Epidermal melanocyte (primary cell): Measurements from ENCODE around the gene TMA7B.
A peak's percentile ranks its signal among the peaks of the same experiment; 100 is the strongest.

Experiments used
- DNase-seq: peaks from one replicate; pipeline ENCODE4 v3.0.0; 2011; ENCODE audit warnings: low spot score; ENCODE audit not compliant: insufficient read length

TMA7B gene

DNA sequence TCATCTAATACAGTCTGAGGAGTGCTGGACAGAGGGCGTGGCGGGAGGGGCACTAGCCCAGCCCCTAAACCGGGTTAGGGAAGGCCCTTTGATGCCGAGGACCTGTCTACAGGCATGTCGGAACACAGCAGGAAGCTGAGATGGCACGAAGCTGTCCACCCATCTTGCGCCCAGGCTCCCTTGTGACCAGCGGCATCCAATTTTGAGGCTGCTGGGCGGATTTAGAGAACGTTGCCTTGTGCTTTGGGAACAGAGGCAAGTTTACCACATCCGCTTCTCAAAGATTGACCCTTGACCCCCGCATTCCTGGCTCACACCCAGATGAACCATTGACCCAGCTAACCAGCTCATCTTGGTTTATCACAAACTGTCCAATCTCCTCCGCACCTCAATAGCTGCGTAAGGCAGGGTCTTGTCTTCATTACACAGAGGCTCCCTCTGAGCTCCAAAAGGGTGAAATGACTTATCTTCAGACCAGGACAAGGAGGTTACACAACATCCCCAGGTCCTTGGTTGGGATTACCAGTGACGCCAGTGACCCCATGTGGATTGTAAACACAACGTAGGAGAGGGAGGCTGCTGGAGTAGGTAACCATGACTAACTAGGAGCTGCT lies 39.1 kb downstream of the TMA7B start:
- DNase-seq: peak; percentile 17

DNA sequence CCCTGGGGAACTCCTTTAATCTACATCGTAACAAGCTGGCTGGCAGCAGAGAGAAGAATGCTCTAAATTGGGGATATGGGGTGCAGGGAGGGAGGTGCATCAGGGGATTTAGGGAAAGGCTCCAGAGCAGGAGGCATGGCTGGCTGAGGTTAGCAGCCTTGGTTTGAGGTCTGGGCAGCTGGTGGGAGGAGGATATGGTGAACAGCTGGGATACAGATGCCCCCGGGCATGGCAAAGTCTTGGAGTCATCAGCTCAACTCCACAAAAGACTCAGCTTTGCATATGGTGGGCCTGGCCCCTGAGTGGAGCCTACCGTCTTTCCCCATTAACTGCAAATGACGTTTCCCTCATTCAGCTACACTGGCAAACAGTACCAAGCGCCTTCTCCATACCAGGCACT lies 40.0 kb downstream of the TMA7B start:
- DNase-seq: peak; percentile 64

DNA sequence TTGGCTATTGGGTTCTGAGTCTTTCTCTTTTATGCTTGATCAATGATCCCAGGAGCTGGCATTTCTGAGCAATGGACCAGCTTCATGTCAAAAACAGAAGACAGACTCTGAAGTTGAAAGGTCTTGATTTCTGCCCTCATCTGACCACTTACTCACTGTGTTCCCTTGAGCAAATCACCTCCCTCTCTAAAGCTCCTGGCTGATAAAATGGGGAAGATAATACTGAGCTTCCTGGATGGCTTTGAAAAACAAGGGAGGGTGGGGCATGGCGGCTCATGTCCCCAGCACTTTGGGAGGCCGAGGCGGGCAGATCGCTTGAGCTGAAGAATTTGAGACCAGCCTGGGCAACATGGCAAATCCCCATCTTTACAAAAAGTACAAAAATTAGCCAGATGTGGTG lies 40.9 kb downstream of the TMA7B start:
- DNase-seq: no peak

DNA sequence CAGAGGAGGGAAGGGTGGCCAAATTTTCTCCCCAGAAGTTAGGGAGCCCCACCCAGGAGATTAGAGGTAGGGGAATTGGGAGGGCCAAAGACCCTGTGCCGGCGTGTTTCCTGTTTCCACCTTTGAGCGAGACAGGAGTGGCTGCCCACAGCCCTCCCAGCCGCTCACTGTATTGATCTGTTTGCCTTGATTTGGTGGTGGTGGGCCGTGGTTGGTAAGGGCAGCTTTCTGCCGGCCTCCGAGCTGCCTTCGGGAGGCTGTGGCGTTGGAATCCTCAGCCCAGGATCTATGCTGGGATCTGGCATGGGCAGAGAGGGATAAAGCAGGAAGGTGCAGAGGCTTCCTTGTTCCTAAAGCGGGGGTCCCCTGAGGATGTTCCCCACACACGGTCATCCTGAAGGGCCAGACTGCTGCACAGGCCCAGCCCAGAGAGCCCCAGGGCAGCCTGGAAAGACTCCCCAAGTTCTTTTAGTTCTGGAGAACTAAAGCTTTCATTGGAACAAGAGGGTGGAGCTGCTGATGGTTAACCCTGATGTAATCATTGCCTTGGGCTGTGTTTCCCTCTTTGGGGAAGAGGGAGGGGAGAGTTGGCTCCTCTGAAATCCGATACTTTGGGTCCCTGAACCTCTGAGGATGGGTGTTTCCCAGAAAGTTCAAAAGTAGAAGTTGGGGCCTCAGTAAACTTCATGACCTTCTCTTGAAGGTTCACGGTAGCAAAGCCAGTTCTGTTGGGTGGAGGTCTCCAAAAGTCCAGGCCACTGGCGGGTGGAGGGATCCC lies 41.8 kb downstream of the TMA7B start:
- DNase-seq: no peak

DNA sequence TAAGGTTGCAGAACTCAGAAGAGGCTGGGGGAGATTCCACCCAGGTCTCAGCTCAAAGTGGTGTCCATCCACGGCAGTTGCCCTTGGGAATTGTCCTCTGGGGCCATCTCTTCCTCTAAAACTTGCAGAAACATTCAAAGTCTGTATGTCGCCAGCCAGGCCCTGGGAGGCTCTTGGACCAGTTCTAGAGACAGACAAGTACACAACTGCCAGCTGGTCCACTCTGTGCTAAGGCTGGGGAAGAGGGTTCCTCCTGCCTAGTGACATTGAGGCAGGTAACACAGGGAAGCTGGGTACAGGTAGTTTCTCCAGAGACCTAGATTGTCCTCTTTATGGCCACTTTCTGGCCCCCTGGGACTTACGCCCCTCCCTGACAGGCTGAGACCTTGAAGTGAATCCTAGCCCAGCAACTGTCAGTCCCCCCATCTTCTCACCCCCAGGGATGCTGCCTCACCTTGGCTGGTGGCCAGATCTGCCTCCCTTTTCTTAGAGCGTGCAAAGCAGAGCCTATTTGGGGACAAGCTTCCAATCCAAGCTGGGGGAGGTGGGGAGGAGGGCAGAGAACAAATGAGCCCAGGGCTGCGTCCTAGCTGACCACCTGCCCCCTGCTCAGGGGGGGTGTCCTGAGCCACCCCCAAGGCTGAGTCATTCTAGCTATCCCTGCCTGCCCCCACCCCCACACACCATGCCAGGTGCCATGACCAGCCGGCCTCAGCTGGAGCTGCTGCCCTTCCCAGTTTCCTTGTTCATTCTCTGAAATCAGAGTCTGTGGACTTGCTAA lies 42.9 kb downstream of the TMA7B start:
- DNase-seq: no peak

DNA sequence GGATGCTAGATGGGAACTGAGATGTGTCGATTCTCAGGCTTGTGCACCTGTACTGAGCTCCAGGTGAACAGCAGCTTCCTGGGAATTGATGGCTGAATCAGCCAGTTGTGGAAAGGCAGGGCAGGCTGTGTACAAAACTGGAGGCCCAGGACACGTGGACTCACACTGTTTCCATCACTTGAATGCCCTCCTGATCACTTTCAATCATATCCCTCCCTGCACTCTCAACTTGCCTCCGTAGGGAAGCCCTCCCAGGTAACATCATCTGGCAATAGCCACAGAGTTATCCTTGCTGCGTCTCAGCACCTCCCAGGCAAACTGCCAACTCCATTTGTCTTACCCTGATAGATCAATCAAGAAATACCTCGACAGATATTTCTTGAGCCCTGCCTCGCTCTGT lies 44.6 kb downstream of the TMA7B start:
- no peak for DNase-seq

DNA sequence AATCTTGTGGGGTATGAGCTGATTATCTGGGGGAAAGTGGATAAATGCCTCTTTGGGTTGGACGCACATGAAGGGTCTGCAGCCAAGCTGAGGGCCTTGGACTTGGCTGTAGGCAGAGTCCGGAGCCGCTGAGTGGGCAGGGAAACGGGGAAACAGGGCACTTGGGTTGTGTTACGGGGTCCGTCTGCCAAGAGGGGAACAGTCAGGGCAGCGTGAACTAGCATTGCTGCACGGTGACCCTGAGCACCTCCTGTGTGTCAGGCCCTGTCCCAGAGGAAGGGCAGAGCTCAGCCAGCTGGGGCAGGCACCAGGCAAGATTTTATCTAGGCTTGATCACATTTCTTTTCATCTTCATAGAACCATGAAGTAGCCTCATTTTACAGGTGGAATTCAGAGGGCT lies 46.4 kb downstream of the TMA7B start:
- no peak for DNase-seq

DNA sequence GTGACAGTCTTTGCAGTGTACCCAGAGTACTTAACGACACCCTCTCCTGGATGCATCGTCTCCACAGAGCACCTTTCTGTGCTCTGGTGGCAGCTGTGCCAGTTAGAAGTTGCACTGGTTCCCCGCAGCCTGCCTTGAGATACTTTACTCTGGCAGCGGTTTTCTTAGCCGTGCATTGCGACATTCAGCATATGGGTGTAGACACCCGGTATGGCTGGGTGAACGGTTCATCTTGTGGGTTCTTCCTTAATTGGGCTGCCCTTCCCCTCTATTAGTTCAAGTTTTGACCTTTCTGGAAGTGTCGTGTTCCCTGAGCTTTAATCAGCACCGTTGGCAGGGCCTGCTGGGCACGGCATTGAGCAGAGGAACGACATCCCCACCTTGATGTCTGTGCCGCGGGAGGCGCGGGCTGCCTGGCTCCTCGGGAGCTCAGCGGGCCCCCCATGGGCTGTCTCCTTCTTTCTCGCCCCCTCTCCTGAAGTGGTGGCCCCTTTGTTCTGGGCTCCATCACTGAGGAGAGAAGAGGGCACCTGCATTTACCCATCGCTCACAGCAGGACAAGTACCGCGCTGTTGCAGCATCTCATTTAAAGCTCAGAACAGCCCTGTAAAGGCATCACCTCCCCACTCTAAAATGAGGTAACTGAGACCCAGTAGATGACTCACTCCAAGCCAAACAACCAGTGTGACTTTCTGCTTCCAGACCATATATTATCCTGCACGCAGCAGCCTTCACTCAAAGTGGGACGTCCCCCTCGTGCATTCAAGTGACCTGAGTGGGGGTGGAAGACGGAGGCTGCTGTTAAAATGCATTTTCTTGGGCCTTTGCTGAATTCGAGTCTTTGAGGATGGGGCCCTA lies 47.9 kb downstream of the TMA7B start:
- no peak for DNase-seq

DNA sequence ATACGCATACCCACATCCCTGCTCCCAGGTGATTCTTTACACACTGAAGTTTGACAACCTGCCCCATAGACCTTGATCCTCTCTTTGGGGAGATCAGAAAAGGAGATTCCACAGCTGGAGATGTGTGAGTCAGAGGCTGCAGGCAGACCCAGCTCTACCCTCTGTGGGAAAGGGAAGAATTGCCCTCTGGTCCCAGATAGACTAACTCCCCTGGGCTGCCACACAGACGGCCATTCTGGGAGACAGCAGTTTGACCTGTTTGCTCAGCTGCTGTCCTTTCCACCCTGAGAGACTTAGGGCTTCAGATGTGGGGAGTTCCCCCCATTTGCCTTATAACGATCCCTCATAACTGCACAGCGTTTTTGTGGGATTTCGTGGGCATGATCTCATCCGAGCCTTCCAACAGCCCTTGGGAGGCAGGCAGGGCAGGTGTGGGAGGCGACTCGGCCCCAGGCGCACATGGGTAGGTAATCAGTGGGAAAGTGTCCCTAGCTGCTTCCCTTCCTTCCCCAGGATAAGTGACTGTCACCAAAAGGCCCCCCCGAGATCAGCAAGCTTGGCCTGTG lies 48.6 kb downstream of the TMA7B start:
- DNase-seq: no peak

DNA sequence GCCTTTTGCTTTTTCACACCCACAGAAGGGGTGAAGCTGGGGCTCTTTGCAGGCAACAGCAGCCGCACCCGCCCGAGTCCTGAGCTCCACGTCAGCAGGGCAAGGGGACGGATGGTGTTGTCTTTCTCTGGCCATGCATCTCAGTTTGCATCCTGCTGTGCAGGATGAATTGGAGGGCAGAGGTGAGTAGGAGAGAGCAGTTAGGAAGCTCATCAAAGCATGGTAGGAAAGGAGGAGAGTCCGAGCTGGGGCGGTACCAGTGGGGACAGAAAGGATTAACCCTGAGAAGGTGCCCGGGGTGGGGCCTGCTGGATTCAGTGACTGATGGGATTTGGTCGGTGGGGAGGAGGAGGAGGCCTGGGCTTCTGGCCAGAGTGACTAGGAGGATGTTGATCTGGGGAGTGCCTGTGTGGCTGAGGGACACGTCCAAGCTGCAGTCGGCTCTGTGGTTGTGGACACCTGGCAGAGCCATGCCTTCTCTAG lies 49.1 kb downstream of the TMA7B start:
- DNase-seq: no peak

DNA sequence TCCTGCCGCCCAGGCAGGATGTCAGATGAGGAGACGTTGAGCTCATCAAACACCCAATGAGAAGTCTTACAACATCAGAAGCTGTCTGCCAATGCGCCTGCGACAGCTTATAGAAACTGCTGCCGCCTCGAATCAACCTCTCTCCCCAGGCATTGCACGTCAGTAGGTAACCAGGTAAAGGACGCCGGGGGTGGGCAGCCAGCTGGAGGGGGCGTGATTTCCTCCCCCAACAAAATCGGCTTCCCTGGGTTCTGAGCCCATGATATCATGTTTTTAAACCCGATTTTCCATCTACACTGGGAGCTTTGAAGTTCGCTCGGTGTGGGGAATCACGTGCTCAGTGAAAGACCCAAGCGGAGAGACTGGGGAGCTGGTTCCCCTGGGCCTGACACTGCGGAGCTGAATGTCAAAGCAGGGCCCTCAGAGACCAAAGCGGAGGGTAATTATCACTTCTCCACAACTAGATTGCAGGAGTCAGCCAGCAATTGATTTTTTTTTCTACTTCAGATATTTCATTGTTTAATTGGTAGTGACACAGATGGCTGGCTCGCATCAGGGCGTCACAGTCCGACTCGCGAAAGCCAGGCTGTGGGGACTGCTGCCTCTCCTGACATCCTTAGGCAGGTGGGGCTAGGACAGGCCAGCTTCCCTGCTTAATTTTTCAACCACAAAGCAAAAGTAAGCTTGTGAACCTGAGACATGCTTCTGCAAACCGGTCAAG lies 49.9 kb downstream of the TMA7B start:
- DNase-seq: no peak

DNA sequence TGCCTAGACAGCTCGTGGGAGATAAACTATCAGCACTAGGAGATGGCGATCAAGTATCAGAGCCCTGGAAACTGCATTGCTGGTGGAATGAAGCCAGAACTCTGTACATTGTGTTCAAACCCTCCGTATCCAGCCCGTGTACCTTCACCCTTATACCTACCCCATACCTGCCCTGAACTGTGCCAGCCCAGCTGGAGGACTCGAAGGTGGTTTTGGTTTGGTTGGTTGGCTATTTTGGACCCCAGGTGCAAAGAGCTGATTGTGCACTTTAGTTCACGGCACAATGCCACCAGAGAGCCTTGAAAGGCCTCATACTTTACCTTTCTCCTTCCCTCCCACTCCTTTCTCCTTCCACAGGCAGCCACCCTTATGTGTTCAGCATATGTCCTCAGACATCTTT lies 50.5 kb downstream of the TMA7B start:
- DNase-seq: no peak
